Pulmonary artery endothelial cell (primary cell): ENCODE results near the gene LRRC27. TPM values are rescaled to one million over a fixed set of nuclear protein-coding genes. Genes with fewer than 3 reads are reported as not detected.

Source experiments
- DNase-seq: peaks from one replicate; pipeline ENCODE4 v3.0.0-alpha.2; 2011; ENCODE audit warnings: low read depth, low spot score
- total RNA-seq: library from RNA; depleted of rRNA; stranded (reverse); fragments of >200 nt; gene quantifications from 2 replicates; pipeline ENCODE4 v1.2.3, GENCODE V29; 2014

Gene LRRC27
- total RNA-seq, 1 donor from 2014 or later: 9.3 TPM

GRCh38 chr10:132389433-132390169, 57.6 kb downstream of the LRRC27 start:
- no peak for DNase-seq

GRCh38 chr10:132390170-132390920, 58.4 kb downstream of the LRRC27 start:
- no peak for DNase-seq

GRCh38 chr10:132390921-132391675, 59.1 kb downstream of the LRRC27 start:
- DNase-seq: no peak

GRCh38 chr10:132391676-132392020, 59.7 kb downstream of the LRRC27 start:
- DNase-seq: no peak

GRCh38 chr10:132392184-132392800, 60.3 kb downstream of the LRRC27 start:
- no peak for DNase-seq

GRCh38 chr10:132392811-132393694, 61.1 kb downstream of the LRRC27 start:
- DNase-seq: no peak

GRCh38 chr10:132393695-132394181, 61.7 kb downstream of the LRRC27 start:
- DNase-seq: no peak

- no peak for DNase-seq
Measured at GRCh38 chr10:132394201-132394811, 62.3 kb downstream of the LRRC27 start.

- DNase-seq: no peak
Measured at GRCh38 chr10:132394936-132395703, 63.1 kb downstream of the LRRC27 start.

GRCh38 chr10:132395704-132396493, 63.9 kb downstream of the LRRC27 start:
- no peak for DNase-seq

GRCh38 chr10:132396494-132397035, 64.6 kb downstream of the LRRC27 start:
- DNase-seq: no peak

GRCh38 chr10:132397036-132397541, 65.1 kb downstream of the LRRC27 start, which contains the start of gene PWWP2B:
TSS of gene PWWP2B (plus strand) at chr10:132397200. CDS start at chr10:132397227, 27 bp downstream.
- DNase-seq: no peak

GRCh38 chr10:132397671-132398565, 65.9 kb downstream of the LRRC27 start:
- no peak for DNase-seq

- DNase-seq: no peak
Measured at GRCh38 chr10:132398566-132398991, 66.6 kb downstream of the LRRC27 start.

GRCh38 chr10:132399117-132400035, 67.4 kb downstream of the LRRC27 start:
- no peak for DNase-seq
